Kidney (tissue), 14 donors: Measurements from ENCODE around the gene CIAO2B. TPM values are rescaled to one million over a fixed set of nuclear protein-coding genes. Genes with fewer than 3 reads are reported as not detected.
A peak's percentile ranks its signal among the peaks of the same experiment; 100 is the strongest.

ENCODE experiments used
- DNase-seq, 5 donors: peaks; one replicate each; pipeline ENCODE4 v3.0.0-alpha.2; 2013 to 2020
- FAIRE-seq: peaks from 2 replicates; lab custom pipeline; 2012; peaks lifted over from hg19 to GRCh38; lab: Jason Lieb, UNC
- H3K27ac ChIP-seq, 2 donors: one replicate each; pipeline ENCODE4 v1.7.0; 2013; ENCODE audit warnings: low read depth in 2 of 2, low read length in 2 of 2, inconsistent platforms in 1 of 2
- H3K27me3 ChIP-seq: one replicate; pipeline ENCODE4 v1.7.1; 2013; ENCODE audit warnings: low read length, inconsistent platforms; ENCODE audit not compliant: control insufficient read depth, insufficient read depth
- H3K36me3 ChIP-seq, 3 donors: one replicate each; pipeline versions ENCODE4 v1.7.0 to v1.7.1; 2013; ENCODE audit warnings: low read length in 3 of 3, control low read depth in 1 of 3, inconsistent platforms in 1 of 3; ENCODE audit not compliant: insufficient read depth in 3 of 3, control insufficient read depth in 2 of 3
- H3K4me1 ChIP-seq, 3 donors: one replicate each; pipeline versions ENCODE4 v1.7.0 to v1.7.1; 2013; ENCODE audit warnings: low read length in 3 of 3, inconsistent platforms in 1 of 3, low read depth in 1 of 3; ENCODE audit not compliant: control insufficient read depth in 2 of 3, insufficient read depth in 2 of 3
- H3K4me3 ChIP-seq, 3 donors: one replicate each; pipeline versions ENCODE4 v1.7.0 to v1.8.1; 2013; ENCODE audit warnings: low read length in 3 of 3, control low read depth in 1 of 3, inconsistent platforms in 1 of 3
- H3K9ac ChIP-seq, 3 donors: one replicate each; pipeline versions ENCODE4 v1.7.0 to v1.7.1; 2013; ENCODE audit warnings: low read length in 3 of 3, control low read depth in 1 of 3, inconsistent platforms in 1 of 3
- H3K9me3 ChIP-seq, 3 donors: one replicate each; pipeline versions ENCODE4 v1.7.0 to v1.7.1; 2013; ENCODE audit warnings: low read length in 3 of 3, control low read depth in 1 of 3, inconsistent platforms in 1 of 3; ENCODE audit not compliant: control insufficient read depth in 2 of 3, insufficient read depth in 1 of 3
- intact Hi-C: fragments of 100-400 bp; cut with DNase I; formaldehyde crosslinking; loops from one replicate; pipeline ENCODE4 v1.11.1; 2022
- polyA plus RNA-seq: library from polyadenylated mRNA; stranded (reverse); fragments of 350-450 nt; fragmentation: Illumina TruSeq; extraction: RNeasy Lipid Tissue Mini Kit (QIAGEN cat#74804); gene quantifications from one replicate; pipeline ENCODE4 v1.2.3, GENCODE V29; 2014; ENCODE audit warnings: low read depth, low replicate concordance; ENCODE audit not compliant: insufficient read depth
- total RNA-seq: library from RNA; stranded (reverse); fragmentation: NEBNext Ultra II Directional; extraction: Animal tissue kit (Norgen Biotek cat#: 25700); gene quantifications from one replicate; pipeline ENCODE4 v1.2.1, GENCODE V29; 2021
- TF ChIP-seq, protein P1 (sequence below): IDR thresholded peaks from 3 replicates; pipeline ENCODE4 v1.5.1; 2012; ENCODE audit warnings: mild to moderate bottlenecking, moderate library complexity, borderline replicate concordance; ENCODE audit not compliant: insufficient read depth; ENCODE audit errors: extremely low read depth
- donor health status: control.
- donor health status: control.
- donor health status: control.
- donor health status: control.
- donor health status: control.
- donor health status: DM: yes; HTN: yes; CAD: no.
- donor health status: Normal renal cell carcinoma (clear cell type).

CIAO2B gene
- total and polyA plus RNA-seq, 2 donors from 2014 or later: 71.2 to 284 TPM

DNA sequence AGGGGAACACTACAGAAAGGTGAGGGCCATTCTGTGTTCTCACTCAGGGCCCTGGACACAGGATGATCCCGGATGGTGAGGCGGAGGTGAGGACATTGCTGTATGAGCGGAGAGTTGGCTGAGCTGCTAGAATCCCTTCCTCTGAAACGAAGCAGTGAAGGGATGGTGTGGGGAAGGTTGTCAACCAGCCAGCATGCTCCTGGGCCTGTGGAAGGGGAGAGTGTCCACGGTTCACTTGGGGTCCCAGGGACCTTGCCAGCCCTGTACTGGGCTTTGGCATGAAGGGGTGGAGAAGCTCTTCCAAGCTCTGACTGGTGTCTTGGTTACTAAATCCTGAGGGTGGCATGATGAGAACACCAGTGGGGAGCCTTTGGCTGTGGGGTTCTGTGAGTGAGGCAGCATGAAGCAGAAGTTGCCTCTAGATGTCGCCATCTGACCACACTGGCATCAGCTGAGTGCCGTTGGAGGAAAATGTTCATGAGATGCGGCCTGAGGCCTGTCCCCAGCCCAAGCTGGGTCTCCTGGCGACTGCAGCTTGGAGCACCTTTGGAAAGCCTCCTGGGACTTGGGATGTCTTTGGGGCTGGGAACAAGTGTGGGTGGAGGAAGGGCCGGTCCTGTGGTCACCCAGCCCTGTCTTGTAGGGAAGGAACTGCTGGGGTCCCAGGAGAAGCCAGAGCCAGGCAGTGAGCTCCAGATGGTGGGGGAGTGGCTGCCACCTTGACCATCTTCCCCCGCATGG is 39.1 kb downstream of the CIAO2B start:
- TF ChIP-seq, protein P1, sequence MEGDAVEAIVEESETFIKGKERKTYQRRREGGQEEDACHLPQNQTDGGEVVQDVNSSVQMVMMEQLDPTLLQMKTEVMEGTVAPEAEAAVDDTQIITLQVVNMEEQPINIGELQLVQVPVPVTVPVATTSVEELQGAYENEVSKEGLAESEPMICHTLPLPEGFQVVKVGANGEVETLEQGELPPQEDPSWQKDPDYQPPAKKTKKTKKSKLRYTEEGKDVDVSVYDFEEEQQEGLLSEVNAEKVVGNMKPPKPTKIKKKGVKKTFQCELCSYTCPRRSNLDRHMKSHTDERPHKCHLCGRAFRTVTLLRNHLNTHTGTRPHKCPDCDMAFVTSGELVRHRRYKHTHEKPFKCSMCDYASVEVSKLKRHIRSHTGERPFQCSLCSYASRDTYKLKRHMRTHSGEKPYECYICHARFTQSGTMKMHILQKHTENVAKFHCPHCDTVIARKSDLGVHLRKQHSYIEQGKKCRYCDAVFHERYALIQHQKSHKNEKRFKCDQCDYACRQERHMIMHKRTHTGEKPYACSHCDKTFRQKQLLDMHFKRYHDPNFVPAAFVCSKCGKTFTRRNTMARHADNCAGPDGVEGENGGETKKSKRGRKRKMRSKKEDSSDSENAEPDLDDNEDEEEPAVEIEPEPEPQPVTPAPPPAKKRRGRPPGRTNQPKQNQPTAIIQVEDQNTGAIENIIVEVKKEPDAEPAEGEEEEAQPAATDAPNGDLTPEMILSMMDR: peak; percentile 94
- no peaks in the 10 kb centered on the region for H3K27me3 ChIP-seq
- intact Hi-C loops: no loop called here
- H3K9me3 ChIP-seq: no peaks in the 10 kb centered on the region
- H3K36me3 ChIP-seq: no peaks in the 10 kb centered on the region
- DNase-seq (peak; percentile 74 to 90 (median 80)), FAIRE-seq (no peak)
- H3K4me1 ChIP-seq: peaks cover 0 to 23% (median 19%) of the 10 kb centered on the region in 3 donors
- no peak overlapping the region for H3K9ac ChIP-seq
- no peak overlapping the region for H3K27ac ChIP-seq
- no peak overlapping the region for H3K4me3 ChIP-seq

DNA sequence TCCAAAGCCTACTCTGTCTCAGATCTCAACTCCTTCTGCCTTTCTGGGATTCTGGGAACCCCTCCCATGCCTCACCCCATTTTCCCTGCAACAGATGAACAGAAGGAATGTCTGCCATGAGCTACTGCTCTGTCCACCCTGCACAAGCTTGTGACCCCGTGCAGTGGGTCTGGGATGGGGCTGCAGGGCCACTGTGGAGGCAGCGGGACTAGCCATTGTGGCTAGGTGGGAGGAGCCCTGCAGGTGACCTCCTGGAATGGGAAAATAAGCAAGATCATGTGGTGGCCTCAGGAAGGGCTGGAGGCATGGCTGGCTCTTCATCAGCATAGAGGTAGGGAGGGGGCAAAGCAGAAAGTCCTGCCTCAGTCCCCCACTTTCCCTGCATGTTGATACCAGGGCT is 40.1 kb downstream of the CIAO2B start:
- Histone ChIP-seq H3K4me3 (no peak overlapping the region), H3K9ac (no peak overlapping the region), H3K36me3 (no peaks in the 10 kb centered on the region), H3K27ac (no peak overlapping the region), H3K4me1 (peaks cover 0 to 15% (median 14%) of the 10 kb centered on the region in 3 donors), H3K9me3 (no peaks in the 10 kb centered on the region), H3K27me3 (no peaks in the 10 kb centered on the region)
- intact Hi-C loops: no loop called here
- TF ChIP-seq, protein P1: no peak
- peak in 1 of 5 donors; percentile 53 for DNase-seq
- no peak for FAIRE-seq

DNA sequence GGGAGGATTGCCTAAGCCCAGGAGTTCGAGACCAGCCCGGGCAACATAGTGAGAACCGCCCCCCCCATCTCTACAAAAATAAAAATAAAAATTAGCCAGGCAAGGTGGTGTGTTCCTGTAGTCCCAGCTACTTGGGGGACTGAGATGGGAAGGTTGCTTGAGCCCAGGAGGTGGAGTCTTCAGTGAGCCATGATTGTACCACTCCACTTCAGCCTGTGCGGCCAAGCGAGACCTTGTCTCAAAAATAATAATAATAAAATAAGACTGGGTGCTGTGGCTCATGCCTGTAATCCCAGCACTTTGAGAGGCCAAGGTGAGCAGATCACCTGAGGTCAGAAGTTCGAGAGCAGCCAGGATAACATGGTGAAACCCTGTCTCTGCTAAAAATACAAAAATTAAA is 42.4 kb downstream of the CIAO2B start:
- no peaks in the 10 kb centered on the region for H3K9me3 ChIP-seq
- TF ChIP-seq, protein P1: no peak

More for the DNA sequence above, 42.4 kb downstream of the CIAO2B start:
- no peak for FAIRE-seq
- Histone ChIP-seq H3K27ac (no peak overlapping the region), H3K36me3 (peaks cover 0 to under 1% (median 0%) of the 10 kb centered on the region in 3 donors), H3K27me3 (no peaks in the 10 kb centered on the region), H3K9ac (no peak overlapping the region), H3K4me3 (no peak overlapping the region), H3K4me1 (peaks cover 0 to 14% (median 11%) of the 10 kb centered on the region in 3 donors)
- intact Hi-C loops: no loop called here
- peak in 1 of 5 donors; percentile 22 for DNase-seq
